Measurements from ENCODE around the gene ETV7. TPM values are rescaled to one million over a fixed set of nuclear protein-coding genes. Genes with fewer than 3 reads are reported as not detected.
"Not testable (repeated sequence)": the region's sequence is repeated elsewhere in the genome, so short reads cannot be mapped to it uniquely, and the experiment has no call there.

ETV7 gene
- total RNA-seq, 2 experiments from 2014 or later: 0.33 to 0.73 TPM

GRCh38 chr6:36413489-36414480 lies 26.3 kb upstream of the ETV7 start:
- H3K9me3 Mint-ChIP-seq: peaks cover 3% of the 10 kb centered on the region
- Histone ChIP-seq H3K4me1 (ENCODE audit: insufficient read depth, low read length) (no peaks in the 10 kb centered on the region), H3K9me3 (ENCODE audit: control insufficient read depth in 1 of 2, insufficient read depth in 1 of 2, low read length in 2 of 2) (peaks cover 0 to 9% of the 10 kb centered on the region in 2 experiments), H3K36me3 (ENCODE audit: insufficient read depth, low read length) (no peaks in the 10 kb centered on the region), H3K27me3 (ENCODE audit: control insufficient read depth in 1 of 2, insufficient read depth in 2 of 2, low read length in 2 of 2) (no peaks in the 10 kb centered on the region), H3K4me3 (ENCODE audit: low read length) (no peak overlapping the region), H3K27ac (ENCODE audit: low read depth in 1 of 2, low read length in 2 of 2) (no peak overlapping the region)
- no peak for DNase-seq
- no peak for ATAC-seq (ENCODE audit: poor library complexity)
- intact Hi-C loops (cut with DNase I, micrococcal nuclease): no loop called here
- CTCF ChIA-PET: no interaction called here
- no peak overlapping the region for H3K4me3 Mint-ChIP-seq
- H3K27ac Mint-ChIP-seq: no peak overlapping the region
- no peak for TF ChIP-seq CTCF (IDR thresholded peaks at IDR 0.05)
- H3K27me3 Mint-ChIP-seq: no peaks in the 10 kb centered on the region
- POLR2A ChIA-PET: no interaction called here
- H3K4me1 Mint-ChIP-seq (ENCODE audit: low read depth): no peaks in the 10 kb centered on the region
- H3K36me3 Mint-ChIP-seq (ENCODE audit: low read depth): no peaks in the 10 kb centered on the region

DNA sequence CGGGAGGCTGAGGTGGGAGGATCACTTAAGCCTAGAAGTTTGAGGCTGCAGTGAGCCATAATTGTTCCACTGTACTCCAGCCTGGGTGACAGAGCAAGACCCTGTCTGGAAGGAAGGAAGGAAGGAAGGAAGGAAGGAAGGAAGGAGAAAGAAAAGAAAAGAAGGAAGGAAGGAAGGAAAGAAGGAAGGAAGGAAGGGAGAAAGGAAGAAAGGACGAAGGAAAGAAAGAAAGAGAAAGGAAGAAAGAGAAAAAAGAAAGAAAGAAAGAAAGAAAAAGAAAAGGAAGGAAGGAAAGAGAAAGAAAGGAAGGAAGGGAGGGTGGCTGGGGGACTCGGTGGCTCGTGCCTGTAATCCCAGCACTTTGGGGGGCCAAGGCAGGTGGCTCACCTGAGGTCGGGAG lies 22.2 kb upstream of the ETV7 start:
- H3K4me1 Mint-ChIP-seq (ENCODE audit: low read depth); H3K4me3 ChIP-seq (ENCODE audit: low read length); ATAC-seq (ENCODE audit: poor library complexity); H3K36me3 Mint-ChIP-seq (ENCODE audit: low read depth); H3K36me3 ChIP-seq (ENCODE audit: insufficient read depth, low read length); CTCF ChIA-PET; H3K9me3 ChIP-seq (ENCODE audit: control insufficient read depth in 1 of 2, insufficient read depth in 1 of 2, low read length in 2 of 2); H3K4me3 Mint-ChIP-seq; intact Hi-C loops (cut with DNase I, micrococcal nuclease); H3K9me3 Mint-ChIP-seq; H3K4me1 ChIP-seq (ENCODE audit: insufficient read depth, low read length); POLR2A ChIA-PET; H3K27ac ChIP-seq (ENCODE audit: low read depth in 1 of 2, low read length in 2 of 2); H3K27me3 ChIP-seq (ENCODE audit: control insufficient read depth in 1 of 2, insufficient read depth in 2 of 2, low read length in 2 of 2); H3K27me3 Mint-ChIP-seq; H3K27ac Mint-ChIP-seq; DNase-seq: not testable (repeated sequence)

DNA sequence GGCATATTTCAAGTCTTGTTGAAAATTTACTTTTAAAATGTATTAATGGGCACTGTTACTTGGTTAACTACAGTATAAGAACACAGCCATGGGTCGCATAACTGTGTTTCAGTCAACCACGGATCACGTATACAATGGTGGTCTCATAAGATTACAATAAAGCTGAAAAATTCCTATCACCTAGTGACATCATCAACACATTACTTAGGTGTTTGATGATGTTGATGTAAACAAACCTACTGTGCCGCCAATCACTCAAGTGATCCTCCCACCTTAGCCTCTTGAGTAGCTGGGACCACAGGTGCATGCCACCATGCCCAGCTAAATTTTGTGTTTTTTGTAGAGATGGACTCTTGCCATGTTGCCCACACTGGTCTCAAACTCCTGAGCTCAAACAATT lies 16.7 kb upstream of the ETV7 start:
- Histone ChIP-seq H3K27me3 (ENCODE audit: control insufficient read depth in 1 of 2, insufficient read depth in 2 of 2, low read length in 2 of 2) (no peaks in the 10 kb centered on the region), H3K4me1 (ENCODE audit: insufficient read depth, low read length) (no peaks in the 10 kb centered on the region), H3K4me3 (ENCODE audit: low read length) (no peak overlapping the region), H3K36me3 (ENCODE audit: insufficient read depth, low read length) (no peaks in the 10 kb centered on the region), H3K27ac (ENCODE audit: low read depth in 1 of 2, low read length in 2 of 2) (no peak overlapping the region), H3K9me3 (ENCODE audit: control insufficient read depth in 1 of 2, insufficient read depth in 1 of 2, low read length in 2 of 2) (no peaks in the 10 kb centered on the region)
- ChIA-PET POLR2A (no interaction called here), CTCF (no interaction called here)
- no peak for TF ChIP-seq CTCF (IDR thresholded peaks at IDR 0.05)
- intact Hi-C loops (cut with DNase I, micrococcal nuclease): no loop called here
- H3K4me3 Mint-ChIP-seq: no peak overlapping the region
- peaks cover 7% of the 10 kb centered on the region for H3K27me3 Mint-ChIP-seq
- H3K27ac Mint-ChIP-seq: no peak overlapping the region
- DNase-seq (no peak), ATAC-seq (ENCODE audit: poor library complexity) (no peak)
- no peaks in the 10 kb centered on the region for H3K4me1 Mint-ChIP-seq (ENCODE audit: low read depth)
- no peaks in the 10 kb centered on the region for H3K36me3 Mint-ChIP-seq (ENCODE audit: low read depth)
- H3K9me3 Mint-ChIP-seq: no peaks in the 10 kb centered on the region
